Neural crest cell (in vitro differentiated cells): Measurements from ENCODE around the gene MAGI2. TPM values are rescaled to one million over a fixed set of nuclear protein-coding genes. Genes with fewer than 3 reads are reported as not detected.

ENCODE experiments used
- DNase-seq: peaks from one replicate; pipeline ENCODE4 v3.0.0; 2021; ENCODE audit warnings: low read depth, mixed read lengths, low spot score
- H3K27ac Mint-ChIP-seq: one replicate; pipeline ENCODE4 v1.8.0; 2021; ENCODE audit warnings: mild to moderate bottlenecking, mixed read lengths; ENCODE audit not compliant: unreplicated experiment
- H3K27me3 Mint-ChIP-seq: 2 replicates; pipeline ENCODE4 v1.8.0; 2021; ENCODE audit warnings: low read depth, mild to moderate bottlenecking, mixed read lengths
- H3K36me3 Mint-ChIP-seq: 2 replicates; pipeline ENCODE4 v1.8.0; 2021; ENCODE audit warnings: low read depth, mild to moderate bottlenecking, mixed read lengths
- H3K4me1 Mint-ChIP-seq: 2 replicates; pipeline ENCODE4 v1.8.0; 2021; ENCODE audit warnings: mixed read lengths
- H3K4me3 Mint-ChIP-seq: one replicate; pipeline ENCODE4 v1.8.0; 2021; ENCODE audit warnings: mild to moderate bottlenecking, mixed read lengths
- H3K9me3 Mint-ChIP-seq: 2 replicates; pipeline ENCODE4 v1.8.0; 2021; ENCODE audit warnings: mixed read lengths
- total RNA-seq: library from RNA; stranded (reverse); gene quantifications from 2 replicates; pipeline ENCODE4 v1.2.1, GENCODE V29; 2021
- TF ChIP-seq, protein P1 (sequence below): fragments of 200-600 bp; sonication (generic); conservative IDR thresholded peaks from 2 replicates; pipeline ENCODE4 v1.5.0; 2021; ENCODE audit warnings: antibody characterized with exemption, mild to moderate bottlenecking

Gene MAGI2
- total RNA-seq, 1 donor from 2014 or later, result 10.0 TPM

DNA sequence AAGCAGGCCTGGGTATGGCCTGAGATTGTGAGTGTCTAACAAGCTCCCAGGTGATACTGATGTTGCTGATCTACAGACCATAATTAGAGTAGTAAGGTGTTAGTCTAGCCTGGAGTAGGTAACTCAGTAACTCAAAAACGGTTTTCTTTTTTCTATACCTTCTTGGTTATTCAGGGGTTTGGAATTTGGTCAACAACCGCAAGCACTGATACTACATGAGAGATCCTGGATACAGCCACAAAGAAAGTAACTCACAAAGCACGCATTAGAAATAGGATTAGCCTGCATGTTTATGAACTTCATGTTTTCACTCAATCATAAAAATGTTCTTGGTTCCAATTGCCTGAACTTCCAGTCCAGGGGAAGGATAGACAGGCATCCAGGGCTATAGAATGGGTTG is 803.5 kb downstream of the MAGI2 start:
- Mint-ChIP-seq H3K27ac (no peak overlapping the region), H3K4me3 (no peak overlapping the region), H3K9me3 (peaks cover 17% of the 10 kb centered on the region), H3K27me3 (no peaks in the 10 kb centered on the region), H3K36me3 (no peaks in the 10 kb centered on the region), H3K4me1 (no peaks in the 10 kb centered on the region)
- TF ChIP-seq, protein P1, sequence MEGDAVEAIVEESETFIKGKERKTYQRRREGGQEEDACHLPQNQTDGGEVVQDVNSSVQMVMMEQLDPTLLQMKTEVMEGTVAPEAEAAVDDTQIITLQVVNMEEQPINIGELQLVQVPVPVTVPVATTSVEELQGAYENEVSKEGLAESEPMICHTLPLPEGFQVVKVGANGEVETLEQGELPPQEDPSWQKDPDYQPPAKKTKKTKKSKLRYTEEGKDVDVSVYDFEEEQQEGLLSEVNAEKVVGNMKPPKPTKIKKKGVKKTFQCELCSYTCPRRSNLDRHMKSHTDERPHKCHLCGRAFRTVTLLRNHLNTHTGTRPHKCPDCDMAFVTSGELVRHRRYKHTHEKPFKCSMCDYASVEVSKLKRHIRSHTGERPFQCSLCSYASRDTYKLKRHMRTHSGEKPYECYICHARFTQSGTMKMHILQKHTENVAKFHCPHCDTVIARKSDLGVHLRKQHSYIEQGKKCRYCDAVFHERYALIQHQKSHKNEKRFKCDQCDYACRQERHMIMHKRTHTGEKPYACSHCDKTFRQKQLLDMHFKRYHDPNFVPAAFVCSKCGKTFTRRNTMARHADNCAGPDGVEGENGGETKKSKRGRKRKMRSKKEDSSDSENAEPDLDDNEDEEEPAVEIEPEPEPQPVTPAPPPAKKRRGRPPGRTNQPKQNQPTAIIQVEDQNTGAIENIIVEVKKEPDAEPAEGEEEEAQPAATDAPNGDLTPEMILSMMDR, result no peak
- DNase-seq, result no peak

DNA sequence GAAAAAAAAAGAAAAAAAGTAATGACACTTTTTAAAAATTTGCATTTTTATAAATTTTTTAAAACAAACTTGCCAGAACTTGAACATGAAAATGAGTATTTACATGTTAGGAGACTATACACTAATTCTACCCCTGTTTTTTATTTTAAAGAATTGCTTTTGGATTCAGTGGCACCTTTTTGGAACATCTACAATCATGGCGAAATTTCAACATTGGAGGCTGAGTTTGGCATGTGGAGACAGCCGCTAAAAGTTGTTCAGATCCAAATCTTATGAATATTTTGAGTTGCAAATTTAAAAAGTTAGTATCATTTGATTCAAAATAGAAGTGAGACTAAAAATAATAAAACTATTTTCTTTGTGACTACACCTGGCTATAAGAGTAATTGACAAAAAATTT is 804.2 kb downstream of the MAGI2 start:
- DNase-seq, result no peak
- Mint-ChIP-seq H3K9me3 (peaks cover 15% of the 10 kb centered on the region), H3K27me3 (no peaks in the 10 kb centered on the region), H3K4me3 (no peak overlapping the region), H3K27ac (no peak overlapping the region), H3K36me3 (no peaks in the 10 kb centered on the region), H3K4me1 (no peaks in the 10 kb centered on the region)
- TF ChIP-seq, protein P1, result no peak

DNA sequence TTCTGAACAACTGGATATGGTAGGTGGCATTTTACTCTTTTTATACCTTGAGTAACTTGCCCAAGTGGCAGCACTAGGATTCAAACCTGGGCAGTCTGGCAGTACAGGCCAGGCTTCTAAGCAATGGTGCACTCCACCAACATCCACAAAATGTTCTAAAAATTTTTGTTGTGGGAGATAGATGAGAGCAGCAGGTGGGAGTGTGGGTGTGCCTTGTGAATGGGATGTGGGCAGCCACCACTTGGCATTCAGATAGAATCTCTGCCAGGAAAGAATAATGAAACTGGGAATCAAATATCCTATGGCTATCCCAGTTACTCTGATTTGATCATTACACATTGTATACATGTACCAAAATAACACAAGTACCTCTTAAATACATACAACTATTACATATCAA is 810.7 kb downstream of the MAGI2 start:
- Mint-ChIP-seq H3K27me3 (no peaks in the 10 kb centered on the region), H3K36me3 (no peaks in the 10 kb centered on the region), H3K4me3 (no peak overlapping the region), H3K9me3 (peaks cover 3% of the 10 kb centered on the region), H3K4me1 (no peaks in the 10 kb centered on the region), H3K27ac (no peak overlapping the region)
- TF ChIP-seq, protein P1, result no peak
- no peak for DNase-seq

DNA sequence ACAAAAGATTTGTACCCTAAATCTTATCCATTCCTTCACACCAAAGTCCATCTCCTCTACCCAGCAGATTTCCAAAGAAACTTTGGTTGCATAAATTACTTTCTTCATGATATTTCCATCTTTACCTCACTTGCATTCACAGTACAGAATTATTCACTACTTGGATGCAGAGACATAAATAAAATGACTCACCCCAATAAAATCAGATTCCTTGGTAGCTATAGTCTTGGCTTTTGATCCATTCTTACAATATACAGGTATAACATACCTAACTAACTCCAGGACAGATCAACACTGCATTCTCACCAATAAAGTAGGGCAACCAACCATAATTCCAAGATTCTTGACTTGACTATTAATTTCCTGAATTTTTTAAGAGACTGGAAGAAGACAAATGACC is 815.1 kb downstream of the MAGI2 start:
- no peak for DNase-seq
- Mint-ChIP-seq H3K27me3 (no peaks in the 10 kb centered on the region), H3K27ac (no peak overlapping the region), H3K4me1 (peaks cover 15% of the 10 kb centered on the region), H3K36me3 (no peaks in the 10 kb centered on the region), H3K4me3 (no peak overlapping the region), H3K9me3 (no peaks in the 10 kb centered on the region)
- TF ChIP-seq, protein P1, result no peak

DNA sequence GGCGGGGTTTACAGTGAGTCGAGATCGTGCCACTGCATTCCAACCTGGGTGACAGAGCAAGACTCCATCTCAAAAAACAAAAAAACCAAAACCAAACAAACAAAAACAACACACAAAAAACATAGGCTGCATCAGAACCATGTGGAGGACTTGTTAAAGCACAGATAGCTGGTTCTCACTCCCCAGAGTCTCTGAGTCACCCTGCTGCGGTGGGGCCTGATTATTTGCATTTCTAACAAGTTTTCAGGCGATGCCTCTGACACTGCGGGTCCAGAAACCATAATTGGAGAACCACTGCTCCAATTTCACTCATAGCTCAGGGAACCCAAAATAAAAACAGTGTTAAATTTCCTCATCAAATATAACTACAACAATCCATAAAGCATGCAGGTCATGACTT is 816.7 kb downstream of the MAGI2 start:
- Mint-ChIP-seq H3K4me1 (peaks cover 19% of the 10 kb centered on the region), H3K4me3 (no peak overlapping the region), H3K27me3 (no peaks in the 10 kb centered on the region), H3K36me3 (no peaks in the 10 kb centered on the region), H3K9me3 (no peaks in the 10 kb centered on the region), H3K27ac (no peak overlapping the region)
- DNase-seq, result no peak
- TF ChIP-seq, protein P1, result no peak
